Loucy (cell line): Measurements from ENCODE around the gene CFAP97.

Source experiments
- H2AFZ ChIP-seq: fragments of 200-600 bp; sonication (generic); 2 replicates; pipeline ENCODE4 v1.6.0; 2016; ENCODE audit warnings: antibody characterized with exemption, mild to moderate bottlenecking, low read length, moderate library complexity
- H3F3A ChIP-seq: fragments of 200-600 bp; 2 replicates; pipeline ENCODE4 v1.6.0; 2016; ENCODE audit warnings: antibody characterized with exemption, low read depth, mild to moderate bottlenecking
- H3K27me3 ChIP-seq: fragments of 200-600 bp; sonication (generic); 2 replicates; pipeline ENCODE4 v1.6.1; 2014; ENCODE audit warnings: low read length, mild to moderate bottlenecking; ENCODE audit not compliant: insufficient read depth, poor library complexity, severe bottlenecking
- H3K36me3 ChIP-seq: fragments of 200-600 bp; sonication (generic); 2 replicates; pipeline ENCODE4 v1.6.1; 2016; ENCODE audit warnings: low read length; ENCODE audit not compliant: insufficient read depth
- H3K4me1 ChIP-seq: fragments of 200-600 bp; sonication (generic); 2 replicates; pipeline ENCODE4 v1.5.1; 2014; ENCODE audit warnings: low read length, mild to moderate bottlenecking; ENCODE audit not compliant: insufficient read depth, poor library complexity, severe bottlenecking
- H3K4me2 ChIP-seq: fragments of 200-600 bp; sonication (generic); 2 replicates; pipeline ENCODE4 v1.6.0; 2014; ENCODE audit warnings: antibody characterized with exemption, low read length, low read depth, mild to moderate bottlenecking; ENCODE audit not compliant: poor library complexity, severe bottlenecking
- H3K4me3 ChIP-seq: fragments of 200-600 bp; sonication (generic); 2 replicates; pipeline ENCODE4 v1.5.1; 2014; ENCODE audit warnings: low read length, mild to moderate bottlenecking, mixed read lengths; ENCODE audit not compliant: poor library complexity, severe bottlenecking
- H3K79me2 ChIP-seq: fragments of 200-600 bp; sonication (generic); 2 replicates; pipeline ENCODE4 v1.6.1; 2014; ENCODE audit warnings: low read length; ENCODE audit not compliant: insufficient read depth
- H3K9ac ChIP-seq: fragments of 200-600 bp; sonication (generic); 2 replicates; pipeline ENCODE4 v1.6.0; 2014; ENCODE audit warnings: mild to moderate bottlenecking, low read depth, low read length, moderate library complexity; ENCODE audit not compliant: poor library complexity, severe bottlenecking
- H3K9me2 ChIP-seq: fragments of 200-600 bp; sonication (generic); replicated peaks from 2 replicates; pipeline ENCODE4 v1.6.1; 2016; ENCODE audit warnings: low read depth, low read length, mixed read lengths
- H3K9me3 ChIP-seq: fragments of 200-600 bp; sonication (generic); 2 replicates; pipeline ENCODE4 v1.6.1; 2014; ENCODE audit warnings: mild to moderate bottlenecking, antibody characterized with exemption, low read length, low read depth; ENCODE audit not compliant: insufficient read depth
- H4K20me1 ChIP-seq: fragments of 200-600 bp; sonication (generic); 2 replicates; pipeline ENCODE4 v1.6.0; 2014; ENCODE audit warnings: antibody characterized with exemption, low read length, mild to moderate bottlenecking; ENCODE audit not compliant: insufficient read depth, poor library complexity, severe bottlenecking
- EZH2phosphoT487 ChIP-seq: fragments of 200-600 bp; IDR thresholded peaks from 2 replicates; pipeline ENCODE4 v1.6.1; 2018; ENCODE audit warnings: antibody characterized with exemption, mild to moderate bottlenecking, moderate library complexity, borderline replicate concordance
- TF ChIP-seq, protein P1 (sequence below): fragments of 200-600 bp; sonication (generic); conservative IDR thresholded peaks from 2 replicates; pipeline ENCODE4 v1.5.1; 2014; ENCODE audit warnings: mild to moderate bottlenecking, antibody characterized with exemption, low read length

CFAP97 gene

GRCh38 chr4:185221491-185221890 lies 17.7 kb upstream of the CFAP97 start:
- no peaks in the 10 kb centered on the region for H4K20me1 ChIP-seq
- no peaks in the 10 kb centered on the region for H3K4me1 ChIP-seq
- no peaks in the 10 kb centered on the region for H3K36me3 ChIP-seq
- no peaks in the 10 kb centered on the region for H3K79me2 ChIP-seq
- H3K27me3 ChIP-seq, result no peaks in the 10 kb centered on the region
- no peak overlapping the region for H3K4me3 ChIP-seq
- H3K9ac ChIP-seq, result no peak overlapping the region
- H3F3A ChIP-seq, result no peaks in the 10 kb centered on the region
- H3K9me3 ChIP-seq, result no peaks in the 10 kb centered on the region
- no peaks in the 10 kb centered on the region; the same call in 1 of the 2 replicates for H3K9me2 ChIP-seq
- TF ChIP-seq, protein P1, sequence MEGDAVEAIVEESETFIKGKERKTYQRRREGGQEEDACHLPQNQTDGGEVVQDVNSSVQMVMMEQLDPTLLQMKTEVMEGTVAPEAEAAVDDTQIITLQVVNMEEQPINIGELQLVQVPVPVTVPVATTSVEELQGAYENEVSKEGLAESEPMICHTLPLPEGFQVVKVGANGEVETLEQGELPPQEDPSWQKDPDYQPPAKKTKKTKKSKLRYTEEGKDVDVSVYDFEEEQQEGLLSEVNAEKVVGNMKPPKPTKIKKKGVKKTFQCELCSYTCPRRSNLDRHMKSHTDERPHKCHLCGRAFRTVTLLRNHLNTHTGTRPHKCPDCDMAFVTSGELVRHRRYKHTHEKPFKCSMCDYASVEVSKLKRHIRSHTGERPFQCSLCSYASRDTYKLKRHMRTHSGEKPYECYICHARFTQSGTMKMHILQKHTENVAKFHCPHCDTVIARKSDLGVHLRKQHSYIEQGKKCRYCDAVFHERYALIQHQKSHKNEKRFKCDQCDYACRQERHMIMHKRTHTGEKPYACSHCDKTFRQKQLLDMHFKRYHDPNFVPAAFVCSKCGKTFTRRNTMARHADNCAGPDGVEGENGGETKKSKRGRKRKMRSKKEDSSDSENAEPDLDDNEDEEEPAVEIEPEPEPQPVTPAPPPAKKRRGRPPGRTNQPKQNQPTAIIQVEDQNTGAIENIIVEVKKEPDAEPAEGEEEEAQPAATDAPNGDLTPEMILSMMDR, result no peak
- no peak for TF ChIP-seq EZH2phosphoT487
- H2AFZ ChIP-seq, result no peak overlapping the region
- no peak overlapping the region for H3K4me2 ChIP-seq

DNA sequence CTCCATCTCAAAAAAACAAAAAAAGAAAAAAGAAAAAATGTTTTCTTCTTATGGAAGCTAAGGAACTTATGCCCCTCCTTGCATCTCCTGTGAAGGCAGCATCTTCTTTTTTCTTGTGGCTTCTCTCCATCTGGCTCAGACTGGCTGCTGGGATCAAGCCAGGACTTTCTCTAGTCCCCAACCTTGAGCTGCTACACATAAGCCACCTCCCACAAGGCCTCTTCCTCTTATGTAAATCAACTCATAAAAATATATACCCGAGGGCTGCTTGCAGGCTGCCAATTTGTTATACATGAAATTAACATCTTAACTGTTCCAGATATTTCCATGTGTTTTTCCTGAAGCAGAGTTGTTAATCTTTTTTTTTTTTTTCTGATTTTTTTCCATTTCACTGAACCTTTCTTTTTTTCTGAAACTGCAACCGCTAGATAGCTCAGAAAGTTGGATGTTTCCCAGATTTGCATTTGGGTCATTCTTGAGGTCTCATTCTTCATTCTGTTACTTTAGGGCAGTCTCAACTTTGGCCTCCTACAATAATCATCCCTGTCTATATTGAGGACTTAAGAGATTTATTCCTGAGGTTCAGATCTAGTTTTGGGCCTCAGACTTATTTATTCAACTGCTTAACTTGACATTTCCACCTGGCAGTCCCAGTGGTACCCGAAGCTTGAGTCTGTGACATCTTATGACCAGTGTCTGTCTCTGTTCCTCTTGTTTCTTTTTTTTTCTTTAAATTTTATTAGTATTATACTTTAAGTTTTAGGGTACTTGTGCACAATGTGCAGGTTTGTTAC lies 15.9 kb upstream of the CFAP97 start:
- H3K4me2 ChIP-seq, result no peak overlapping the region
- no peaks in the 10 kb centered on the region for H3F3A ChIP-seq
- H3K79me2 ChIP-seq, result no peaks in the 10 kb centered on the region

GRCh38 chr4:185218312-185218711 lies 14.5 kb upstream of the CFAP97 start:
- Histone ChIP-seq H3K27me3 (no peaks in the 10 kb centered on the region), H3K9me3 (no peaks in the 10 kb centered on the region), H3F3A (no peaks in the 10 kb centered on the region), H3K4me3 (no peak overlapping the region), H3K9me2 (no peaks in the 10 kb centered on the region; the same call in 1 of the 2 replicates), H3K4me1 (no peaks in the 10 kb centered on the region), H3K9ac (no peak overlapping the region), H4K20me1 (no peaks in the 10 kb centered on the region), H2AFZ (no peak overlapping the region), H3K79me2 (no peaks in the 10 kb centered on the region), H3K36me3 (no peaks in the 10 kb centered on the region), H3K4me2 (no peak overlapping the region)
- no peak for TF ChIP-seq EZH2phosphoT487
- TF ChIP-seq, protein P1, result no peak

More for the DNA sequence above, 15.9 kb upstream of the CFAP97 start:
- Histone ChIP-seq H3K36me3 (no peaks in the 10 kb centered on the region), H3K27me3 (no peaks in the 10 kb centered on the region), H3K4me1 (no peaks in the 10 kb centered on the region), H3K9me2 (no peaks in the 10 kb centered on the region; the same call in 1 of the 2 replicates), H3K9me3 (no peaks in the 10 kb centered on the region), H2AFZ (no peak overlapping the region), H4K20me1 (no peaks in the 10 kb centered on the region), H3K9ac (no peak overlapping the region), H3K4me3 (no peak overlapping the region)
- TF ChIP-seq EZH2phosphoT487, result no peak
- TF ChIP-seq, protein P1, result no peak
